DMS79 treated with DMSO at 0.1 percent for 48 hours (cell line): ENCODE results near the gene TMEM9B.

Experiments
- DNase-seq: peaks from one replicate; lab custom pipeline; 2025; lab: John Stamatoyannopoulos, UW

TMEM9B gene

DNA sequence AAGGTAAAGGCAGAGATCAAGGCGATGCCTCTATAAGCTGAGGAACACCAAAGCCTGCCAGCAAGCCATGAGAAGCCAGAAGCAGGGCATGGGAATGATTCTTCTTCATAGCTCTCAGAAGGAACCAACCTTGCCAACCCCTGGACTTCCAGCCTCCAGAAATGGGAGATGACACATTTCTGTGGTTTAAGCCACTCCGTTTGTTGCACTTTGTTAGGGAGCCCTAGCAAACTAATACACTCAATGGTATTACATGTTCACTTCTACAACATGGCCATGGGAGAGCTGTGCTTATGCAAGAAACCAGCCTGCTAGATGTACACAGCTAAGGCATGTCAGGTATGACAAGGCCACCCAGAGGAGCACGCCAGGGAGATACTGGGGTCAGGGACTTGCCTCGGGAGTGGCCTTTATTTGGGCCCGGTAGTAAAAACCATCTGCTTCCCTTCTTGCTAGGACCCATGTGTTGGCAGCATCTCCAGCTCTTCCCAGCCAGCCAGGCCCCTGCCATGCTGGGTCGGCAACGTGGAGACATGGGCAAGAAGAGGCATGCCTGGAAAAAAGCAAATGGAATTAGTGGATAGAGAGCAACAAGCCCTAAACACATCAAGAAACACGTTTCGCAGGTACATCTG is 35.1 kb downstream of the TMEM9B start:
- DNase-seq, result no peak

DNA sequence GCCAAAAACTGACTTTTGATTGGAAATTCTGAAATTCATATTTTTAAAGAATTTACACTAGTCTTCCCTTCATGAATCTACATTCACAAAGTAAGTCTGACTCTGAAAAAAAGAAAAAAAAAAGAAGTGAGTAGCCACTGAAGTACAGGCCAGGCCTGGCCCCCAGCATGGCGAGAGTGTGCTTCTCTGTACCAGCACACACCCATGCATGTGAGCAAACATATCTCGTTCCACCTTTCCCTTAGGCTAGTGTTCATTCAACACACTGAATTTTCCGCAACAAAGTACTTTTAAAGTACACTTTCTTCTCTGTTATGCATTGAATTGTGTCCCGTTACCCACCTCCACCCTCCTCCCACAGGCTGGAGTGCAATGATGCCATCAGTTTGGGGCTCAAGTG is 36.0 kb downstream of the TMEM9B start:
- no peak for DNase-seq

DNA sequence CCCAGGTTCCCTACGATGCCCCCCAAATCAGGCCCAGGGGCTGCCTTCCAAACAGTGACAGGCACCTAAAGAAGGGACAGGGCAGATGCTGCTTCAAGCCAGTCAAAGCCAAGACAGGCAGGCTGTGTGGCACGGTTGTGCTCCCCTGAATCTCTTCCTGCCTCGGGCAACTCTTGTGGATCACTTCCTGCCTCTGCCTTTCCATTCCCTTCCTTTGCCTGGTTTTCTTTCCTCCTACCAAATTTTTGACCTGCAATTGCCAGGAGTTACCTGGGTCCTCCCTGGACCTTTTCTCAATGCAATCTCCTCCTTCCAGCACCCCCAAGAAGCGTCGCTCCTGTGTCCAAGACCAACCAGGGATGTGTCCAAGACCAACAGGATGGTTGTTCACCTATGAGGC is 37.0 kb downstream of the TMEM9B start:
- DNase-seq, result no peak

GRCh38 chr11:8926236-8926635 is 38.0 kb downstream of the TMEM9B start:
- DNase-seq, result no peak

DNA sequence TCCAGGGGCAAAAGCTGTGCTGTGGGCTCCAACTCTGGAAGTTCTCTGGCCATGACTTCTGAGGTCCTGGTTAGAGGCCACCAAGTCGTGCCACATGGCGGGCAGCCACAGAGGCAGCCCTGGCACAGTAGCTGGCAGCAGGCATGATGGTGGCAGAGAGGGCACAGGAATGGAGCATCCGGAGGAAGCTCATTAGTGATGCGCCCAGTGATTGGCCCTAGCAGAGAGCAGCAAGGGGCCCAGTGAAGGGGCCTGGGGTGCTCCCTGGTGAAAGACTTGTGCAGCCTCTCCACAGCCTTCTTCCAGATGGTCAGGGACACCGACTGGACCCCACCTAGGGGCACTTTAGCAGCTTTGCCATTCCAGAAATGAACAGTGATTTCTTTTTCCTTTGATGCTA is 38.5 kb downstream of the TMEM9B start:
- DNase-seq, result no peak

GRCh38 chr11:8922691-8923090 is 41.6 kb downstream of the TMEM9B start:
- no peak for DNase-seq

DNA sequence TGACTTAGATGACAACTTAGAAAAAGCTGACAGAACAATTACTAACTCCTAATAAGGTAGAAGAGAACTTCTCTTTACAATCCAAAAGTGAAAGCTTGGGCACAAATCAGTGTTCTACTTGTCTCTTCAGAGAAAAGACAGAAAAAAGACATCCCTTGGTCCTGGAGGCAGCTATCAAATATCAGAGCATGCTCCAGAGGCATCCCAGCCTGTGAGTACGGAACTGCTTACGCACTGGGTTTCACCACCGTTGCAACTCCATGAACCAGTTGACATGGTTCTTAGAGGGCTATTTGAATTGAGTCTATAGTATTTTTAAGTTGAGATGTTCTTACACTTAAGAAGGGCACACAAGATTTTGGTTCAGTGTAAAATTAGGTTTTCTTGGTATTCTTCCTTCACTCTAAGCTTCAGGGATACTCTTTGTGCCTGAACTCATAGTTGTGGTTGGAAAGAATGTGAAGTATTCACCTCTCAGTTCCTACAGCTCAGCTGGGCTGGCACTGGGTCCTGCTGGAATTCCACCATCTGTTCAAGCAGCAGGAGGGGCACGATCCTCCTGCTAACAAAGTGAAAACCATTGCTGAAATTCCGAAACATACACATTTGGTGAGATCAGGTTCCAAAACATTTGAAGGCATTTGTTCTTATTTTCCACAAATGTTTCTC is 47.0 kb downstream of the TMEM9B start:
- no peak for DNase-seq

DNA sequence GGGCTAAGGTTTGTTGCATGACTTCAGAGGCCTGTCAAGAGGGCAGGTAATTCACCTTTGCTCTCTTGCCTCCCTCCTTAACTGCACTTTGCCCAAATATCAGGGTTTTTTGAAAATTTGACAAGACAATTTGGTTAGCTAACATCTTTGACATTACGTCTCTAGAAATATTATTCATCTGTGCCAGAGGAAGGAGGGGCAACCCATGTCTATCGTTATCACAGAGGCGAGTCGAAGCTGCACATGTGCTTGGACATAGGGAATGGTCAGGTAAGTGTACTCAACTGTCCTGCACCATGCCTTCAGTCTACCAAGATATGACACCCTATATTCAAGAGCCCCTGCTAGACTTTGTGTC is 49.6 kb downstream of the TMEM9B start:
- DNase-seq, result no peak

DNA sequence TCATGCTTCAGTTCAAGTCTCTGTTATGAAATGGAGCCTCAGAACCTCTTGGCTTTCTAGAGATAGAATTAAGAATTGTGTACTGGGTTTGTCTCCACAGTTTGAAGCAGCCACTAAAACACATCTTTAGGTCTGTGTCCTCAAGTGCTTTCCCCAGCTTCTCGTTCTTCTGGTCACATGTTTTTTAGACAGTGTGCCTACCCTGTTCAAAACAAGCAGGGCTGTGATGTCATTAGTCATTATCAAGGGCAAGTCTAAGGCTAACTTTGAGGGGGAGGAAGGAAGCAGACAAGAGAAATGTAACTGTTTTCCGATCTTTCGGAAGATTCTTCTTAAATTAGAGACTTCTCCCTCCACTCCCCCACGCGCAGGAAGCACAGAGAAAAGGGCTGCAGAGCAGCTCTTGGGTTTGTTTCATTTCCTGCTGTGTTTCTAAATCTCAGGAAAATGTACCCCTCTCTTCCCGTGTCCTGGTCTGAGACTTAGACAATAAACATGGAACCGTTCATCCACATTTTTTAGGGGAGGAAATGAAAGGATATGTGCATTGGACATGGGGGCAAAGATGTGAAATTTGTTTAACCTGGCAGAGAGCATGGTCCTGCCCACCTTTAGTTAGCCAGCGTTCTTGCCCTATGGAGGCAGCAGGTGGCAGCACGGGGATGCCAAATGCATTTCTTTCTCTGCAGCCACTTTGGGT is 50.1 kb downstream of the TMEM9B start:
- peak; percentile 58 for DNase-seq

GRCh38 chr11:8911029-8911823 is 53.0 kb downstream of the TMEM9B start, which contains the start of gene AKIP1:
Gene AKIP1 (plus strand): TSS chr11:8911189. CDS start chr11:8911450, 261 bp downstream.
- DNase-seq, result peak; percentile 96

- no peak for DNase-seq
These were observed 53.6 kb downstream of the TMEM9B start for GRCh38 chr11:8910649-8911026.

DNA sequence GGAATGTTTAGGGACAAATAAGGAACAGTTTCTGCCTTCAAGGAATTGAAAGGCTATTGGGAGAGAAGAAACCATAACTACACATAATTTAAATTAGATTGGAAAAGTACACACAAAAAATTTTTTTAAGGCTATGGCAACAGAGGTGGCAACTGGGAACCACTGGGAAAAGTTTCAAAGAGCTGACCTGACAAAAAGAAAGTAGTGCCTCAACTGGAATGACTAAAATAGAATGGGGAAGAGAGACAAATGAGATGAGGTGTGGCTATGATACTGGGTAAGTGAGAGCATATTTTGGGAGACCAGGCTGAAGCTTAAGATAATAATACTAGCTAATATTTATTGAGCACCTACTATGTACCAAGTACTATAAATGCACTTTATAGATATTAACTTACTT is 56.1 kb downstream of the TMEM9B start:
- DNase-seq, result no peak

GRCh38 chr11:8907116-8907515 is 57.1 kb downstream of the TMEM9B start:
- DNase-seq, result no peak

DNA sequence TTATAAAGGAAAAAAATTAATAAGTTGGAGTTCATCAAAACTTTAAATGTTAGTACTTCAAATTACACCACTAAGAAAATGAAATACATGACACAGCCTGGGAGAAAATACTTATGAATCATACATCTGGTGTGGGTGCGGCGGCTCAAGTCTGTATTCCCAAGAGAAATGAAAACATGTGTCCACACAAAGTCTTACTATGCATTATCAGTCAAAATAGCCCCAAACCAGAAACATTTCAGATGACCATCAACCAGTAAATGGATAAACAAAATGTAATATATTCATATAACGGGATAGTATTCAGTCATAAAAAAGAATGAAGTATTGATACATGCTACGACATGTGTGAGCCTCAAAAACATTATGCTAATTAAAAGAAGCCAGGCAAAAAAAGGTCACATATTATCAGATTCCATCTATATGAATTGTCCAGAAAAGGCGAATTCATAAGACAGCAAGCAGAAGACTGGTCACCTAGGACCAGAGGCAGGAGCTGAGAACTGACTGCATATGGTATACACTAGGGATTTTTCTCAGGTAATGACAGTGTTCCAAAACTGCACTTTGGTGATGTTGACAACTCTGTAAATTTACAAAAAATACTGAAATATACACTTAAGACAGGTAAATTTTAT is 58.6 kb downstream of the TMEM9B start:
- no peak for DNase-seq

GRCh38 chr11:8899119-8899753 is 65.0 kb downstream of the TMEM9B start:
- DNase-seq, result no peak
